Measurements from ENCODE around the gene DPP6.

DNA sequence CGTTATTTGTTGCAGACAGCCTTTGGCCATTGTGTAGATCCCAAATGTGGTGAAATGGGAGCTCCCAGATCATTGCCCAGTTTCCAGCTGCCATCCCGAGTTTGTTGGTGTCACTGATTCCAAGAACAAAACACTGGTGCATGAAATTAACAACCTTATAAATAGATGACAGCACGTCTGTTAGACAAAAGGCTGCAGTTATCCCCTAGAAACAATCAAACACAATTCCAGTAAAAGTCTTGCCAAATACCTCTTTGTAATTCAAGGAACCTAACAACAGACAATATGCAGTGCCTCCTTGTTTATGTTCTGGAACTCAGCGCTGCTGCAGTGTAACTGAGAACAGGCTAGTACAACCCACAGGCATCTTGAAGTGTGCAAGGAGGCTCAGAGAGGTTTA is 546.2 kb downstream of the DPP6 start:
- TF ChIP-seq, protein P1, sequence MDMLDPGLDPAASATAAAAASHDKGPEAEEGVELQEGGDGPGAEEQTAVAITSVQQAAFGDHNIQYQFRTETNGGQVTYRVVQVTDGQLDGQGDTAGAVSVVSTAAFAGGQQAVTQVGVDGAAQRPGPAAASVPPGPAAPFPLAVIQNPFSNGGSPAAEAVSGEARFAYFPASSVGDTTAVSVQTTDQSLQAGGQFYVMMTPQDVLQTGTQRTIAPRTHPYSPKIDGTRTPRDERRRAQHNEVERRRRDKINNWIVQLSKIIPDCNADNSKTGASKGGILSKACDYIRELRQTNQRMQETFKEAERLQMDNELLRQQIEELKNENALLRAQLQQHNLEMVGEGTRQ (IDR thresholded peaks at IDR 0.05): no peak
- TF ChIP-seq RAD21 (conservative IDR thresholded peaks at IDR 0.05 in 1 of 2, IDR thresholded peaks at IDR 0.05 in 1 of 2) (no peak), EP300 (IDR thresholded peaks at IDR 0.05) (no peak), TP53 (CRISPR knock-in tag; IDR thresholded peaks at IDR 0.05) (no peak), JUN (IDR thresholded peaks at IDR 0.05) (no peak), POLR2AphosphoS2 (conservative IDR thresholded peaks at IDR 0.05; ENCODE audit: low read length) (no peak), ZC3H11A (IDR thresholded peaks at IDR 0.05) (no peak), NPAS2 (CRISPR knock-in tag; IDR thresholded peaks at IDR 0.05; ENCODE audit: borderline replicate concordance) (no peak), KDM1A (IDR thresholded peaks at IDR 0.05; ENCODE audit: low read depth) (no peak), BHLHE40 (IDR thresholded peaks at IDR 0.05; ENCODE audit: low read depth, low read length) (no peak)
- TF ChIP-seq, protein P2, sequence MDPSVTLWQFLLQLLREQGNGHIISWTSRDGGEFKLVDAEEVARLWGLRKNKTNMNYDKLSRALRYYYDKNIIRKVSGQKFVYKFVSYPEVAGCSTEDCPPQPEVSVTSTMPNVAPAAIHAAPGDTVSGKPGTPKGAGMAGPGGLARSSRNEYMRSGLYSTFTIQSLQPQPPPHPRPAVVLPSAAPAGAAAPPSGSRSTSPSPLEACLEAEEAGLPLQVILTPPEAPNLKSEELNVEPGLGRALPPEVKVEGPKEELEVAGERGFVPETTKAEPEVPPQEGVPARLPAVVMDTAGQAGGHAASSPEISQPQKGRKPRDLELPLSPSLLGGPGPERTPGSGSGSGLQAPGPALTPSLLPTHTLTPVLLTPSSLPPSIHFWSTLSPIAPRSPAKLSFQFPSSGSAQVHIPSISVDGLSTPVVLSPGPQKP (IDR thresholded peaks at IDR 0.05; ENCODE audit: low read depth, low read length): no peak
- TF ChIP-seq, protein P3, sequence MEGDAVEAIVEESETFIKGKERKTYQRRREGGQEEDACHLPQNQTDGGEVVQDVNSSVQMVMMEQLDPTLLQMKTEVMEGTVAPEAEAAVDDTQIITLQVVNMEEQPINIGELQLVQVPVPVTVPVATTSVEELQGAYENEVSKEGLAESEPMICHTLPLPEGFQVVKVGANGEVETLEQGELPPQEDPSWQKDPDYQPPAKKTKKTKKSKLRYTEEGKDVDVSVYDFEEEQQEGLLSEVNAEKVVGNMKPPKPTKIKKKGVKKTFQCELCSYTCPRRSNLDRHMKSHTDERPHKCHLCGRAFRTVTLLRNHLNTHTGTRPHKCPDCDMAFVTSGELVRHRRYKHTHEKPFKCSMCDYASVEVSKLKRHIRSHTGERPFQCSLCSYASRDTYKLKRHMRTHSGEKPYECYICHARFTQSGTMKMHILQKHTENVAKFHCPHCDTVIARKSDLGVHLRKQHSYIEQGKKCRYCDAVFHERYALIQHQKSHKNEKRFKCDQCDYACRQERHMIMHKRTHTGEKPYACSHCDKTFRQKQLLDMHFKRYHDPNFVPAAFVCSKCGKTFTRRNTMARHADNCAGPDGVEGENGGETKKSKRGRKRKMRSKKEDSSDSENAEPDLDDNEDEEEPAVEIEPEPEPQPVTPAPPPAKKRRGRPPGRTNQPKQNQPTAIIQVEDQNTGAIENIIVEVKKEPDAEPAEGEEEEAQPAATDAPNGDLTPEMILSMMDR (IDR thresholded peaks at IDR 0.05): no peak
- TF ChIP-seq, protein P4, sequence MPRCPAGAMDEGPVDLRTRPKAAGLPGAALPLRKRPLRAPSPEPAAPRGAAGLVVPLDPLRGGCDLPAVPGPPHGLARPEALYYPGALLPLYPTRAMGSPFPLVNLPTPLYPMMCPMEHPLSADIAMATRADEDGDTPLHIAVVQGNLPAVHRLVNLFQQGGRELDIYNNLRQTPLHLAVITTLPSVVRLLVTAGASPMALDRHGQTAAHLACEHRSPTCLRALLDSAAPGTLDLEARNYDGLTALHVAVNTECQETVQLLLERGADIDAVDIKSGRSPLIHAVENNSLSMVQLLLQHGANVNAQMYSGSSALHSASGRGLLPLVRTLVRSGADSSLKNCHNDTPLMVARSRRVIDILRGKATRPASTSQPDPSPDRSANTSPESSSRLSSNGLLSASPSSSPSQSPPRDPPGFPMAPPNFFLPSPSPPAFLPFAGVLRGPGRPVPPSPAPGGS (IDR thresholded peaks at IDR 0.05): no peak
- TF ChIP-seq, protein P5, sequence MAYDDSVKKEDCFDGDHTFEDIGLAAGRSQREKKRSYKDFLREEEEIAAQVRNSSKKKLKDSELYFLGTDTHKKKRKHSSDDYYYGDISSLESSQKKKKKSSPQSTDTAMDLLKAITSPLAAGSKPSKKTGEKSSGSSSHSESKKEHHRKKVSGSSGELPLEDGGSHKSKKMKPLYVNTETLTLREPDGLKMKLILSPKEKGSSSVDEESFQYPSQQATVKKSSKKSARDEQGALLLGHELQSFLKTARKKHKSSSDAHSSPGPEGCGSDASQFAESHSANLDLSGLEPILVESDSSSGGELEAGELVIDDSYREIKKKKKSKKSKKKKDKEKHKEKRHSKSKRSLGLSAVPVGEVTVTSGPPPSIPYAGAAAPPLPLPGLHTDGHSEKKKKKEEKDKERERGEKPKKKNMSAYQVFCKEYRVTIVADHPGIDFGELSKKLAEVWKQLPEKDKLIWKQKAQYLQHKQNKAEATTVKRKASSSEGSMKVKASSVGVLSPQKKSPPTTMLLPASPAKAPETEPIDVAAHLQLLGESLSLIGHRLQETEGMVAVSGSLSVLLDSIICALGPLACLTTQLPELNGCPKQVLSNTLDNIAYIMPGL (CRISPR knock-in tag; IDR thresholded peaks at IDR 0.05; ENCODE audit: borderline replicate concordance): no peak
